ENCODE results near the gene HORMAD2. TPM values are rescaled to one million over a fixed set of nuclear protein-coding genes. Genes with fewer than 3 reads are reported as not detected.

The HORMAD2 gene, protein sequence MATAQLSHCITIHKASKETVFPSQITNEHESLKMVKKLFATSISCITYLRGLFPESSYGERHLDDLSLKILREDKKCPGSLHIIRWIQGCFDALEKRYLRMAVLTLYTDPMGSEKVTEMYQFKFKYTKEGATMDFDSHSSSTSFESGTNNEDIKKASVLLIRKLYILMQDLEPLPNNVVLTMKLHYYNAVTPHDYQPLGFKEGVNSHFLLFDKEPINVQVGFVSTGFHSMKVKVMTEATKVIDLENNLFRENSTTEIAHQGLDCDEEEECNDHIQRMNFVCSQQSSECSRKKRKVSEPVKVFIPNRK
- total RNA-seq: not detected in 2 replicates

DNA sequence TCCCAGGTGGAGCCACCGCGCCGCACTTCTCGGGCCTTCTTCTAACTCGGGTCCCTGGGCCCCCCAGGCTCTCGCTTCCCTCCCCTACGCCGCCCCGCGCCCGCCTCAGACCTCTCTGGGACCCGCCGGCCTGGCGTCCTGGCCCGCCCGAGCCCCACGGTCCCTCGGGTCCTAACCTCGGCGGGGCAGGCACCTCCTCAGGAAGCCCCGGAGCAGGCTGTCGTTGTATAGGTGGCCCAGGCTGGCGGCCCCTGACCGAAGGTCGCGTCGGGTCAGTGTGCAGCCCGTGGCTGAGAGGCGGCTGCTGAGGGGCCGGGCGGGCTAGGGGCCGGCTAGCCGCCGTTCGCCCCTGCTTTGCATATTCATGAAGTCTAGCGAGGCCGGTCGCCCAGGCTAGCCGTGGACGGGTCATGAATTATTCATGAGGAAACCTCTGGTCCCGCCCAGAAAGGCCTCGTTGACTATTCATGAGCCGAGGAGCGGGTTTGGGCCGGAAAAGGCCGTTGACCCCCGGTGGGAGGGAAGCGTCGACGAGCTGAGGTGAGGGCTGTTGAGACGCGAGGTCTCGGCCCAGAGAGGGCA lies at the start of gene HORMAD2:
HORMAD2 (plus strand) TSS at position 513 of the 582 bp plus-strand sequence. CDS start 13,489 bp downstream, outside the sequence.

Other genes with a start within 250 kb of the HORMAD2 start
- gene ASCC2, start 242.2 kb upstream of the HORMAD2 start, total RNA-seq: 39.8 and 42.8 TPM in 2 replicates
- 26.6 and 33.0 TPM in 2 replicates for gene MTMR3, start 197.3 kb upstream of the HORMAD2 start, total RNA-seq
- 0.27 and 0.86 TPM in 2 replicates for gene LIF, start 166.3 kb downstream of the HORMAD2 start, total RNA-seq
- not detected in 2 replicates for gene OSM, start 186.4 kb downstream of the HORMAD2 start, total RNA-seq
- gene CASTOR1, start 209.0 kb downstream of the HORMAD2 start, total RNA-seq: 4.3 and 7.4 TPM in 2 replicates
- gene TBC1D10A, start 246.5 kb downstream of the HORMAD2 start, total RNA-seq: 6.3 and 8.2 TPM in 2 replicates